ENCODE measurements around the gene MIPEP. TPM values are rescaled to one million over a fixed set of nuclear protein-coding genes. Genes with fewer than 3 reads are reported as not detected.

MIPEP gene
- total RNA-seq, 1 experiment from 2014 or later, result 18.6 TPM

DNA sequence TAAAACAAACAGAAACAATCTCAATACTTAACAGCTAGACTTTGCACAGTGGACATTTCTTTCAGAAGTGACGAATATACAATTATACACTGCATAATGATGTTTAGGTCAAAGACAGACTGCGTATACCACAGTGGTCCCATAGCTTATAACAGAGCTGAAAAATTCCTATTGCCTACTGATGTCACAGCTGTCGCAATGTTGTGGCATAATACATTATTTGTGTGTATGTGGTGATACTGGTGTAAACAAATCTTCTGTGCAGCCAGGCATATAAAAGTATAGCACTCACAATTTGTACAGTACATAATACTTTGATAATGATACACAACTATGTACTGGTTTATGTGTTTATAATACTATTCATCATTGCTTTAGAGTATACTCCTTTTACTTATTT, 202.3 kb downstream of the MIPEP start:
- no peak for TF ChIP-seq EZH2 (IDR thresholded peaks at IDR 0.05; ENCODE audit: low read depth)
- TF ChIP-seq, protein P1, sequence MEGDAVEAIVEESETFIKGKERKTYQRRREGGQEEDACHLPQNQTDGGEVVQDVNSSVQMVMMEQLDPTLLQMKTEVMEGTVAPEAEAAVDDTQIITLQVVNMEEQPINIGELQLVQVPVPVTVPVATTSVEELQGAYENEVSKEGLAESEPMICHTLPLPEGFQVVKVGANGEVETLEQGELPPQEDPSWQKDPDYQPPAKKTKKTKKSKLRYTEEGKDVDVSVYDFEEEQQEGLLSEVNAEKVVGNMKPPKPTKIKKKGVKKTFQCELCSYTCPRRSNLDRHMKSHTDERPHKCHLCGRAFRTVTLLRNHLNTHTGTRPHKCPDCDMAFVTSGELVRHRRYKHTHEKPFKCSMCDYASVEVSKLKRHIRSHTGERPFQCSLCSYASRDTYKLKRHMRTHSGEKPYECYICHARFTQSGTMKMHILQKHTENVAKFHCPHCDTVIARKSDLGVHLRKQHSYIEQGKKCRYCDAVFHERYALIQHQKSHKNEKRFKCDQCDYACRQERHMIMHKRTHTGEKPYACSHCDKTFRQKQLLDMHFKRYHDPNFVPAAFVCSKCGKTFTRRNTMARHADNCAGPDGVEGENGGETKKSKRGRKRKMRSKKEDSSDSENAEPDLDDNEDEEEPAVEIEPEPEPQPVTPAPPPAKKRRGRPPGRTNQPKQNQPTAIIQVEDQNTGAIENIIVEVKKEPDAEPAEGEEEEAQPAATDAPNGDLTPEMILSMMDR (conservative IDR thresholded peaks at IDR 0.05), result no peak
- BruUV-seq (replicated peaks), result no TSS peak
- Histone ChIP-seq H2AFZ (no peak overlapping the region), H3K4me1 (replicated peaks; ENCODE audit: insufficient read depth) (no peaks in the 10 kb centered on the region), H3K27me3 (ENCODE audit: insufficient read depth, low read depth) (peaks cover 11% of the 10 kb centered on the region; the same call in 1 of the 2 replicates), H3K36me3 (ENCODE audit: low read depth) (no peaks in the 10 kb centered on the region), H3K79me2 (ENCODE audit: low read depth) (no peaks in the 10 kb centered on the region), H3K4me3 (no peak overlapping the region), H3K4me2 (no peak overlapping the region), H3K9me2 (ENCODE audit: insufficient read depth) (no peaks in the 10 kb centered on the region), H4K20me1 (ENCODE audit: insufficient read depth) (no peaks in the 10 kb centered on the region), H3K27ac (no peak overlapping the region), H3F3A (ENCODE audit: insufficient read depth, low read depth) (no peaks in the 10 kb centered on the region), H3K9me3 (ENCODE audit: insufficient read depth, low read depth) (peaks cover 4% of the 10 kb centered on the region; the same call in 1 of the 2 replicates)
- POLR2A ChIA-PET (ENCODE audit: unreplicated experiment), result no interaction called here
- intact Hi-C loops (cut with micrococcal nuclease; ENCODE audit: unreplicated experiment), result no loop called here
- DNase-seq, result no peak
- CTCF ChIA-PET, result no interaction called here

DNA sequence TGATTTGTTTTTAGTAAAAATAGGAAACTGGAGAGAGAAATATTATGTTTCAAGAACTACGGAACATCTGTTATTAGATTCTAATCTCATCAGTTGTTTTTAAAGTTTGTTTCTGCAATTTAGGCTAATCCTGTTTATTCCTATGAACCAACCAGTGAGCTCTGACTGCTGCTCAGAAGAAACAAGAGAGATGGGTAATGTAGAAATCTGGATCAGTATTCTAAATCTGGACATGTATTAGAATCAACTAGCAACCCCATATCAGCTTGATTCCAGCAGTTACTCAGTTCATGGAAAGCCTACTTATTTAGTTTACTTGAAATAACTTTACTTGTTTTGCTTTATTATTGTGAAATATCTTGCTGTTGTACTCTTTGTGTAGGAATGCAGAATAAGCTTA, 203.8 kb downstream of the MIPEP start:
- peaks cover 11% of the 10 kb centered on the region; the same call in 1 of the 2 replicates for H3K27me3 ChIP-seq (ENCODE audit: insufficient read depth, low read depth)
- no peak overlapping the region for H3K4me2 ChIP-seq
- TF ChIP-seq, protein P1 (conservative IDR thresholded peaks at IDR 0.05), result no peak
- TF ChIP-seq EZH2 (IDR thresholded peaks at IDR 0.05; ENCODE audit: low read depth), result no peak
- BruUV-seq (replicated peaks), result no TSS peak
- CTCF ChIA-PET, result no interaction called here
- H3K36me3 ChIP-seq (ENCODE audit: low read depth), result no peaks in the 10 kb centered on the region
- peaks cover 4% of the 10 kb centered on the region; the same call in 1 of the 2 replicates for H3K9me3 ChIP-seq (ENCODE audit: insufficient read depth, low read depth)
- intact Hi-C loops (cut with micrococcal nuclease; ENCODE audit: unreplicated experiment), result no loop called here
- no peaks in the 10 kb centered on the region for H3K4me1 ChIP-seq (replicated peaks; ENCODE audit: insufficient read depth)
- H3K4me3 ChIP-seq, result no peak overlapping the region
- H3K27ac ChIP-seq, result no peak overlapping the region
- no peak overlapping the region for H2AFZ ChIP-seq
- DNase-seq, result no peak
- H3K9me2 ChIP-seq (ENCODE audit: insufficient read depth), result no peaks in the 10 kb centered on the region
- H3K79me2 ChIP-seq (ENCODE audit: low read depth), result no peaks in the 10 kb centered on the region
- no peaks in the 10 kb centered on the region for H4K20me1 ChIP-seq (ENCODE audit: insufficient read depth)
- H3F3A ChIP-seq (ENCODE audit: insufficient read depth, low read depth), result no peaks in the 10 kb centered on the region
- POLR2A ChIA-PET (ENCODE audit: unreplicated experiment), result no interaction called here

DNA sequence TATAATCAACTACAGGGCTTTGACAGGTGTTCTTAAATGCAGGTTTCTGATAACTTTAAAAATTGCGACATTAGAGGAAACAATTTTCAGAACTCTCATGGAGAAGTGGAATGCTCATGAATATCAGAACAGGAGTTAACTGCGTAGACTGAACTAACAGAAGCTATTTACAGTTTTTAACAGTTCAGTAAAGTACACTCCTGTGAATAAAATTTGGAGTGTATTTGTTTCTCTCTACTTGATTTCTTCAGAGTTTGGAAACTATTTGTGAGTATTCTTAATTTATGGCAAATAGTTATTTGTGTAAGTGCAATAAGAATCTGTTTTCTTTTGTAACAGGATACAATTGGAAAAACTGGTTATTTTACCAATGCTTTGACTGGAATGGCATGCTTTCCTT, 204.6 kb downstream of the MIPEP start:
- intact Hi-C loops (cut with micrococcal nuclease; ENCODE audit: unreplicated experiment), result no loop called here
- ChIA-PET CTCF (no interaction called here), POLR2A (ENCODE audit: unreplicated experiment) (no interaction called here)
- Histone ChIP-seq H3K27ac (no peak overlapping the region), H4K20me1 (ENCODE audit: insufficient read depth) (no peaks in the 10 kb centered on the region), H3K4me1 (replicated peaks; ENCODE audit: insufficient read depth) (no peaks in the 10 kb centered on the region), H3K4me3 (no peak overlapping the region), H2AFZ (no peak overlapping the region), H3K27me3 (ENCODE audit: insufficient read depth, low read depth) (peaks cover 11% of the 10 kb centered on the region; the same call in 1 of the 2 replicates), H3K4me2 (no peak overlapping the region), H3K9me2 (ENCODE audit: insufficient read depth) (no peaks in the 10 kb centered on the region), H3F3A (ENCODE audit: insufficient read depth, low read depth) (no peaks in the 10 kb centered on the region), H3K9me3 (ENCODE audit: insufficient read depth, low read depth) (peaks cover 4% of the 10 kb centered on the region; the same call in 1 of the 2 replicates), H3K79me2 (ENCODE audit: low read depth) (no peaks in the 10 kb centered on the region), H3K36me3 (ENCODE audit: low read depth) (no peaks in the 10 kb centered on the region)
- no TSS peak for BruUV-seq (replicated peaks)
- TF ChIP-seq, protein P1 (conservative IDR thresholded peaks at IDR 0.05), result no peak
- no peak for TF ChIP-seq EZH2 (IDR thresholded peaks at IDR 0.05; ENCODE audit: low read depth)
- DNase-seq, result no peak

Measured in PC-9 (cell line).